GM21360 (cell line): ENCODE measurements around the gene SPPL3.

Source experiments
- ATAC-seq: cut with Tn5 transposase; IDR thresholded peaks from one replicate; pipeline ENCODE4 v1.9.1; 2021; ENCODE audit warnings: mild to moderate bottlenecking, moderate library complexity; ENCODE audit not compliant: unreplicated experiment

Gene SPPL3

DNA sequence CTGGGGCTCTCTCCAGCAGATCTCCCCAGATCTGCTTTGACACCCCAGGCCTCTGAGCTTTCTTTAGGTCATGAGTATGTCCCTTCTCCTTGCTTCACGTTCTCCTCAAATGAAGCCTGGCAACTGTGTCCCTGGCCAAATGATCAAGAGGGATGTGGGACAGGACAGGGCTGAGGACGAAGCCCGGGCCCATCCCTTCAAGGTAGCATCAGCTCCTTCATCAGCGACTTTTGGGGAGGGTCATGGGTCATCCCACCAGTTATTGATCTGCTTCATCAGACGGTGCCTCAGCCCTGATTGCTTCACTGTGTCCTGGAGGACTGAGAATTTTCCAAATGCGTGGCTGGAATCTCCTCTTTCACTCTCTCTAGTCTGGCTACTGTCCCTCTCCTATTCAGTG is 146.2 kb downstream of the SPPL3 start:
- no peak for ATAC-seq

DNA sequence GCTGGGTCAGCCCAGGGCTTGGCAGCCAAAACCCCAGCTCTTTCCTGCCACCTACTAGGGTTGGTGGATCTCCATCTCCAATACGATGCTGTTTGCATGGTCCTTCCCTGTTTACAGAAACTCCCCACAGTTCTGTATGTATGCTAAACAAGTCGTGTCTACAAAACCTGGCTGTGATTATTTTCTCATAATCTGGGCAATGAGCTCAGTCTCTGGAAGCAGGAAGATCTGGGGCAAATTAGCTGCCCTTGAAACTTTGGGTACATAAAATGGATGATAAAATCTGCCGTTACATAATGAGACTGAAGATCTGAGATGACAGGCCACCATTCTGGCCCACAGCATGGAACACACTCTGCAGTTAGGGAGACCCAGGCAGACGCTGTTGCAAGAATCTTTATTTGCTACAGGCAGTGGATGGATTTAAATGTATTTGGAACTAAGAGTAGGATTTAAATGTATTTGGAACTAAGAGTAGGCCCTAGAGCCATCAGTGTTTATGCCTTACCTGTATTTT is 146.9 kb downstream of the SPPL3 start:
- ATAC-seq, result no peak

DNA sequence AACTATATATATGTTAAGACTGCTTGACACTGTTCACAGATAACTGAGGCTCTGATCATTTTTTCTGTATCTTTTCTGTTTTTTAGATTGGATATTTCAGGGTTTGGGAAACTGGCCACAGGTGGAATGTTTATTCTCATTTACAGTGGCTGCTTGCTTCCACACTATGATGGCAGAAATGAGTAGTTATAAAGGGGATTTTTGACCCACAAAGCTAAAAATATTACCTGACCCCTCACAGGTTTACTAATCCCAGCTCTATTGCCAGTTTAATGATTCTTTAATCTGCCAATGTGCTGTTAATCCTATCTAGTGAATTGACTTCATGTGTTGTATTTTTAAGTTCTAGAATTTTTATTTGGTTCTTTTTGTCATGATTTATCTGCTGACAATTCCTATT is 148.9 kb downstream of the SPPL3 start:
- no peak for ATAC-seq

- ATAC-seq, result no peak
Observed at GRCh38 chr12:120754792-120755191, 149.4 kb downstream of the SPPL3 start.

DNA sequence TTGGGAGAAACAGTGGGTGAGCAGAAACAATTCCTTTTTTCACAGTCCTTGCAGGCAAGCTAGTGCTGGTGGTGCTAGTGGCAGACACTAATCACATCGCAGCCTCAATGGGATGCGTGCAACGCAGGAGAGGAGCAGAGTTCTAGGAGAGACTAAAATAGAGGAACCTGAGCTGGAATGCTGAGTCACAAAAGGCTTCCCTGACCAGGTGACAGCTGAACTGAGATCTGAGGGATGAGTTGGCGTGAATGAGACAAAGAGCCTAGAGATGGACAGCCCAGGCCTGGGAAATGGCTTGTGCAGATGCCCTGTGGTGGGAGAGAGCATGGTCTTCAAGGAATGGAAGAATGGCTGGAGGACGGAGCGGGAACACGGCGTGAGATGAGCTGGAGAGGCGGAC is 152.8 kb downstream of the SPPL3 start:
- no peak for ATAC-seq

GRCh38 chr12:120750806-120751205 is 153.4 kb downstream of the SPPL3 start:
- ATAC-seq, result no peak

GRCh38 chr12:120749256-120749655 is 154.9 kb downstream of the SPPL3 start:
- ATAC-seq, result no peak

- ATAC-seq, result no peak
Observed at GRCh38 chr12:120748242-120748641, 155.9 kb downstream of the SPPL3 start.

GRCh38 chr12:120744922-120745493 is 159.2 kb downstream of the SPPL3 start:
- no peak for ATAC-seq

DNA sequence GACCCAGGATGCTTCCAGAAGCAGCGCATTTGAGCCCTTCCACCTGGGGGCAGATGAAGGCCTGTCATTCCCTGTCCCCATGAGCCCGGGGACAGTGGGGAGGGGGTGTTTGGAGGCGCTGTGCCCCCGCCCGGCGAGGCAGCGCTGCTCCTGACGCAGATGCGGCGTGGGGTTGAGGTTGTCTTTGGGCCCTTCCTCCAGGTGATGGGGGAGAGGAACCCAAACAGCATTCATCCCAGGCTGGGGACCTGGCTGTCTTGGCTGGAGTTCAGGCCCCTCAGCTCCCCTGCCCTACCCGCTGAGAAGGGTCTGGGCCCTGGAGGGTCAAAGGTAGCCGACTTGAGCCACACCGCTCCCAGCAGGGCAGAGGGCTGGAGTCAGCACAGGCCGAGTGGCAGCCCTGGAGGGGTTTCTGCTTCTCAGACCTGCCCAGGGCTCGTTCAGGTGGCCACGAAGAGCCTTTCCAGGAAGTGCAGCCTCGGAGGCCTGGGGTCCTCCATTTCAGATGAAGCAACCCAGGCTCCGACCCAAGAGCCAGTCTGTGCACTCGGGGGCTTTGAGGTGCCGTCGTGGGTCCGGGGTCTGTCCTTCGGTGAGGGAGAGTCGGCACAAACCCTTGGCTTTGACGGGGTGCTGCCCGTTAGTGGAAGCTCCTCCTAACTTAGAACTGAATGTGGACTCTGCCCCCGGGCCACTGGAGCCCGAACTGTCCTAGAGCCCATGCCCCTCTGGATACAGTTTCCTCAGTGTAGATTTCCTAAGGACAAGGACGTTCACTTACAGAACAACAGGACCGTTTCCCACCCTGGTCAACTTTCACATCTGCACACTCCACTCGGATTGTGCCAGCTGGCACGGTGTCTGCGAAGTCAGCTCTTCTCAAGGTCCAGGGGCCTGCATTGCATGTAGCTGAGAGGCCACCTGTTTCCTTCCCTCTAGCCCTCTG is 162.4 kb downstream of the SPPL3 start:
- no peak for ATAC-seq

DNA sequence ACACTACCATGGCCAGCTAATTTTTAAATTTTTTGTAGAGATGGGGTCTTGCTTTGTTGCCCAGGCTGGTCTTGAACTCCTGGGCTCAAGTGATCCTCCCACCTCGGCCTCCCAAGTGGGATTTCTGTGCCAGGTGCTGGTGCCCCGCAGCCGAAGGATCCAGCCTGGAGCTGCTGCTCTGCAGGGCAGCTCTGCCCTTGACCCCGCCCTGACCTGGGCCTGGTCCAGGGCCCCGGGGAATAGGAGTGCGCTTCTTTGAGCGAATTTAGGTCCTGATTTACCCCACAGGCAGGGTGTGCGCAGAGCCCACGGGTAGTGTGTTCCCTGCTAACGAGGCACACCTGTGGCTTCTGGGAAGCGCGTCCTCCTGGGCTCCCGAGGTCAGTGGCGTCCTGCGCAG is 163.3 kb downstream of the SPPL3 start:
- ATAC-seq, result no peak

- no peak for ATAC-seq
Observed at GRCh38 chr12:120739821-120740613, 164.1 kb downstream of the SPPL3 start.

DNA sequence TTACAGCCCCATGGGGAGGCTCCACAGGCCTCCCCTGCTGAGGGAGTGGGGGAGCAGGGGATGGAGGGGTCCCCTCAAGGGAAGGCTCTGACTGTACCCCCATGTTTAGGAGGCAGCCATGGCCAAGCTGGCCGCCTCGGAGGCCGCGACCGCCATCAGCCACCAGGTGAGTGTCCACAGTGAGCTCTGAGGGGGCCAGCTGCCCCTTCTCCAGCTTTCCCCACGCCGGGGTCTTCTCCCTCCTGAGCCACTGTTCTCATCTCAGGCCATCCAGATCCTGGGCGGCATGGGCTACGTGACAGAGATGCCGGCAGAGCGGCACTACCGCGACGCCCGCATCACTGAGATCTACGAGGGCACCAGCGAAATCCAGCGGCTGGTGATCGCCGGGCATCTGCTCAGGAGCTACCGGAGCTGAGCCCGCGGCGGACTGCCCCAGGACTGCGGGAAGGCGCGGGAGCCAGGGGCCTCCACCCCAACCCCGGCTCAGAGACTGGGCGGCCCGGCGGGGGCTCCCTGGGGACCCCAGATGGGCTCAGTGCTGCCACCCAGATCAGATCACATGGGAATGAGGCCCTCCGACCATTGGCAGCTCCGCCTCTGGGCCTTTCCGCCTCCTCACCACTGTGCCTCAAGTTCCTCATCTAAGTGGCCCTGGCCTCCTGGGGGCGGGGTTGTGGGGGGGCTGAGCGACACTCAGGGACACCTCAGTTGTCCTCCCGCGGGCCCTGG is 165.0 kb downstream of the SPPL3 start:
- no peak for ATAC-seq

DNA sequence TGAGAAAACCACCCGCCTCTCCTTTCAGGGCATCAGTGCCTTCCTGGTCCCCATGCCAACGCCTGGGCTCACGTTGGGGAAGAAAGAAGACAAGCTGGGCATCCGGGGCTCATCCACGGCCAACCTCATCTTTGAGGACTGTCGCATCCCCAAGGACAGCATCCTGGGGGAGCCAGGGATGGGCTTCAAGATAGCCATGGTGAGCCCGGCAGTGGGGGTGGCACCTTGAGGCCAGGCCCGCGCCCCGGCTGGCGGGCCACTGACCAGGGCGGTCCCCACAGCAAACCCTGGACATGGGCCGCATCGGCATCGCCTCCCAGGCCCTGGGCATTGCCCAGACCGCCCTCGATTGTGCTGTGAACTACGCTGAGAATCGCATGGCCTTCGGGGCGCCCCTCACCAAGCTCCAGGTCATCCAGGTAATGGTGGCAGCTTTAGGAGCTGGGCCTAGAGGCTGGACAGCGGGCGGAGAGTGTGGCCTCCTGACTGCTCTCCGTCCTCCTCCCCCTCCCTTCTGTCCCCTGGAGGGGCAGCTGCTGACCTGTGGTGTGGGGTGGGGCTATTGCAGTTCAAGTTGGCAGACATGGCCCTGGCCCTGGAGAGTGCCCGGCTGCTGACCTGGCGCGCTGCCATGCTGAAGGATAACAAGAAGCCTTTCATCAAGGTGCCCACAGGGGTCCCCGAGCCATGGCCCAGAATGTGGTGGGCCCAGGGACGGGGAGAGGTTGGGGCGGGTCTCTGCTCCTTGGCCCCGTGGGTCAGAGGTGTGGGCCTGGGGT is 165.7 kb downstream of the SPPL3 start:
- no peak for ATAC-seq

DNA sequence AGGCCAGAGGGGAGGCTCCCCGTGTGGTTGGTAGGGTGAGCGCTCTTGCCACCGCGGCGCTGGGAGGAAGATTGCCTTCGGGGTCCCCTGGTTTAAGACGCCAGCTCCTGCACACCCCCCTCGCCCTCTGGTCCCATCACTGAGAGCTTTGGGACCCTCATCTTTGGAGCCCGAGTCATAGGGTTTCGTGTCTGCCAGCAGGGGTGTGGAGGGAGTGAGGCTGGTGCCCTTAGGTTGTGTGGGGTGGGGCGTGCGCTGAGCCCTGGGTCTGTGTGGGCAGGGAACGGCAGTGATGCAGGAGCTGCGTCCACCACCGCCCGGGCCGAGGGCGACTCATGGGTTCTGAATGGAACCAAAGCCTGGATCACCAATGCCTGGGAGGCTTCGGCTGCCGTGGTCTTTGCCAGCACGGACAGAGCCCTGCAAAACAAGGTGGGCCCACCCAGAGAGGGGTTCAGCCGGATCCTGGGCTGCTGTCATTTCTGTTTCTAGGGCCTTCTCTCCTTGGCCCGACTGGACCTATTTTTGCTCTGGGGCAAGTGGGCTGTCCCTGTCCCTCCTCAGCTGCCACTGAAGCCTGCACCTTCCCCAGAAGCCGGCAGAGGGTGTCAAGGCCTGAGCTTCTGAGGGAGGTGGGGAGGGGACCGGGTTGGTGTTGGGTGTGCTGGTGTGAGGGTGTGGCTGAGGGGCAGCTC is 166.5 kb downstream of the SPPL3 start:
- ATAC-seq, result no peak

DNA sequence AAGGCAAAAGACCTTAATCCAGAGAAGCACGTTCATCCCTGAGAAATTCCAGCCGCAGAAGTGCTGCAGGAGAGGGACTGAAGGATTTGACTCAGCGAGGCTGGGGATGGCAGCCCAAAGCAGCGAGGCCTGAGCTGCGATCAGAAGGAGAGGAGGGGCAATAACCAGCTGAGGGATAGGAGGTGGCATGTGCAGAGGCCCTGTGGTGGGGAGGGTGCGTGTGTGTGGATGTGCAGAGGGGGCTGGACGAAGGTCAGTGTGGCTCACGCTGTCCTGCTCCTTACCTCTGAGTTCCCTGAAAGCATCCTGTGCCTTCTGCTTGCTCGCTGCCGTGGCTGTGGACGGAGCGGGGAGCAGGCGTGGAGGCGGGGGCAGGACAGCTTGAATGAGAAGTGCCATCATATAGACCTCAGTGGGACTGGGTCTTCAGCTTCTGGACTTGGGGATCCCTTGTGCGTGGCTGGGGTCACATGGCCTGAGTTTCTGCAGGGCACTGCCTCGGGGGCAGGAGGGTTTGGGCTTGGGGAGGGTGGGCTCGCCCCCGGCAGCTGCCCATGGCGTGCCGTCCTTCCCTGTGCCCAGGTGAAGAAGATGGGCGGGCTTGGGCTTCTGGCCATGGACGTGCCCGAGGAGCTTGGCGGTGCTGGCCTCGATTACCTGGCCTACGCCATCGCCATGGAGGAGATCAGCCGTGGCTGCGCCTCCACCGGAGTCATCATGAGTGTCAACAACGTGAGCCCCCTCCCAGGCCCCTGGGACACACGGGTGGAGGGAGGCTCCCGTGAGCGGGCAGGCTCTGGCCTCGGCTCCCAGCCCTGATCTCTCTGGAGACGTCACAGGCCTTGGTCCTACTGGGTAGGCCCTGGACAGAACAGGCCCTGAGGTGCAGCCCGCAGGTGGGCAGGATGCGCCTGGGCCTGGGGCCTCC is 167.5 kb downstream of the SPPL3 start:
- ATAC-seq, result no peak

DNA sequence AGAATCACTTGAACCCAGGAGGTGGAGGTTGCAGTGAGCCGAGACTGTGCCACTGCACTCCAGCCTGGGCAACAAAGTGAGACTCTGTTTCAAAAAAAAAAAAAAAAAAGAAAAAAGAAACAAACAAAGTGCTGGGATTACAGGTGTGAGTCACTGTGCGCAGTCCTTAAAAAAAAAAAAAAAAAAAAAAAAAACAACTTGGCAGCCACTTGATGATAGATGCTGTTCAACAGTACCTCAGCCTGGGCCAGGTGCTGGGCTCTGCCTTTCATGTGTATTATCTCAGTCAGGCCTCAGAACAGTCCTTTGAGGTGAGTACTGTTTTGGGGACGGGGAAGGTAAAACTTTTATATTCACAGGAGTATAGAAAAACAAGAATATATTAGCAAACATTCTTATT is 169.0 kb downstream of the SPPL3 start:
- no peak for ATAC-seq

- no peak for ATAC-seq
Observed at GRCh38 chr12:120734210-120734609, 169.9 kb downstream of the SPPL3 start.
